DMS53 treated with DMSO at 0.1 percent for 48 hours (cell line): ENCODE data around the gene STK39.

ENCODE experiments used
- DNase-seq: peaks from one replicate; lab custom pipeline; 2025; ENCODE audit not compliant: unreplicated experiment; lab: John Stamatoyannopoulos, UW

STK39 gene

DNA sequence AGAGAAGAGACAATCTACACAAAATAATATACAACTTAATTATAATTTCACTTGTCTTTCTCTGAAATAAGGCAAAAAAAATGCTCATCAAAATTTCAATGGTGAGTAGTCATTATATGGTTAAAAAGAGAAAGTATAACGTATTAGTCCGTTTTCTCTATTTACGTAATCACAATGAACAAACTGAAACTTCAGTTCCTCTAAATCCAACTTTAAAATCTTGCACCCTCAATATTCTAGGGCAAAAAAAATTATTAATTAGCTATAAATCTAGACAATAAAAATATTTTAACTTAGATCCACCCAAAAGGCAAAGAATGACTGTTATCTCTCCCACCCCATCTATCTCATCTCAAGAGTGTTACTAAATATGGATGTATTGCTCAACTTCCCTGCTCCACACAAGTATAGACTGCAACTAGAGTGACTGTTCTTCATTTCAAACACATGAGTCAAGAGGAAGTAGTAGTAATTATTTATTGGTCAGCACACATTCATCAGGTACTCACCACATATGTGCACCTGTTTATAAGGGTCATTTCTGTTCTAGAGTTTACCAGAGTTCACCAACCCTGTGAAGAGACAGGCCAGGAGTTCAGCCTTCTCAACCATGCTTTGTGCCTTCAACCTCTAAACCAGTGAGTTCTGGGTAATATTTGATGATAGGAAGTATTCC lies 36.4 kb downstream of the STK39 start:
- DNase-seq, result peak; percentile 98

DNA sequence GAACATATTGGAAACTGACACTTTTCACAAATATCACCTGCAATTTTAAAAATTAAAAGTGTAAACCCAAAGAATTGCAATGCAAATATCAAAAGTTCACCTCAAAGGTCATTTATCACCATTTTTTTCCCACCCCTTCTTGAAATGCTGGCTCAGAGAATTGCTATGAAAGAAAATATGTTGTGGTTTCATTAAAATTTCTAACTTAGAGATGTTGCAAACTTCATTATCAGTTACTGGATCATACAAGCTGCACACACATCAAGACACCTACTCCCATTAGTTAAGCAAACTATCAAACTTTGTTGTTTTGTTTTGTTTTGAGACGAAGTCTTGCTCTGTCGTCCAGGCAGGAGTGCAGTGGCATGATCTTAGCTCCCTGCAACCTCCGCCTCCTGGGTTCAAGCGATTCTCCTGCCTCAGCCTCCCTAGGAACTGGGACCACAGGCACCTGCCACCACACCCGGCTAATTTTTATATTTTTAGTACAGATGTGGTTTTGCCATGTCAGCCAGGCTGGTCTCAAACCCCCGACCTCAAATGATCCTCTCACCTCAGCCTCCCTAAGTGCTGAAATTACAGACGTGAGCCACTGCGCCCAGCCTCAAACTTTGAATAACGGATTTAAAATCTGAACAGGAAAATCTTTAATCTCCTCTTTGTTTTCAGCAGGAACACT lies 37.0 kb downstream of the STK39 start:
- no peak for DNase-seq

DNA sequence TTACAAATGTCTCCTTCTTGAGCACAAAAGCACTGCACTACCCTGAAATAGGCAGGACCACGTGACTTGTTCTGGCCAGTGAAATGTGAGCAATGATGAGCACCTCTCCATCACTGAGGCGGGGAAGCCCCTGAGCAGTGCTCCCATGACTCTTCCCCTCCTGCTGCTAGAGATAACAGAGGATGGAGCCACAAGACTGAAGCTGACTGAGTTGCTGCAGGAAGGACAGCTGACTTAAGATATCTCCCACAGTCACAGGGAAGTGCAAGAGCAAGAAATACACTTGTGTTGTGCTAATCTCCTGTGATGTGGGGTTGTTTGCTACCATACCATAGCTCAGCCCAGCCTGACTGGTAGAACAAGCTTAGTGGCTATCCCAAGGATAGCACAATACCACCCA lies 38.7 kb downstream of the STK39 start:
- peak; percentile 8 for DNase-seq

DNA sequence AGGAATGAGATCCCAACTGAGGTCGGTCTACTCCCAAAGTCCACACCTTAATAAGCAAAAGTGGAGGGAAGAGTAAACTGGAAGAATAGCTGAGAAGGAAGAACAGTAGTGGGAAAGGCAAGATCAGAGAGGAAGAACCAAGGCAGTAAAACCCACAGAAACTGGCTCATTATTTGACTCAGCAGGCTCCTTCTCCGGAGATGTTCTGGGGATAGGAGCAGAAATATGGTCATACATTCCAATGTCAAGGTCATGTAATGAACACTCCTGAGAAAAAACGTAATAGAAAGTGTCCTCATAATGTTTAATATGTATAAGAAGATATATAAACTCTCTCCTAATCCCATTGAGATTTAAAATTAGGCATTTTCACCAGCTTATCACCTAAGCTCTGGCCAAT lies 39.5 kb downstream of the STK39 start:
- no peak for DNase-seq

DNA sequence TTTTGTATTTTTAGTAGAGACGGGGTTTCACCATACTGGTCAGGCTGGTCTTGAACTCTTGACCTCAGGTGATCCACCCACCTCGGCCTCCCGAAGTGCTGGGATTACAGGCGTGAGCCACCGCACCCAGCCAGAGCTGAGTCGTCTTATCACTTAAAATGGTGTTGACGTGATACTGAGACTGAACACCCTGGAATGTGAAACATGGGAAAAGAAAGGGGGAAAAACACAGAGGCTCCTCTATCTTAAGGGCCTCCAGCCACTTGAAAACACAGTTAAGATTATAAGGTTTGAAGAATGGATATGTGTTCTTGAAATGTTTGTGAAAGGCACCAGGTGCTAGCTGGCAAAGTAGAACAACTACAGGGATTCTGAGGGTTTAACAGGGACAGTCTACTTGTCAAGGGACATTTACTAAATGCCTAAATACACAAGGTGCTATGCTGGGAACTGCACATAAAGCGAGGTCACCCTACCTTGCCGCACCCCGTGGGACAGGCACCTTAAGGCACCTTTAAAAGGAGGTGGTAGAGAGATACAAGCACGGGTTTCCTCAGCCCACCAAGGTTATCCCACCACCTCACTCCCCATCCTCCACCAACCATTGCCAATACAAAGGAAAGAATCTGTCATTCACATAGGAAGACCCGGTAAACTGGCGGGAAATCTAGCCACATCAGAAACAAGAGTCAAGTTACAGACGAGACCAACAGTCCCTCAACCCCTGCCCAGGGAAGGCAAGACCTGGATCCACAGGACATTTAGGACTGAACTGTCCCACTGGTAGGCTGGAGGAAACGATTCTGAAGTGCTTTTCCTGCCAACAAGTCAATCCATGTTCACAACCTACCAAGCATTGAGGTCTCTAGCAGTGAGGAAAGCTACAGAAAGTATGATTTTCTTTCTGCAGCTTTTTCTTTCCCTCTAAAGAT lies 43.4 kb downstream of the STK39 start:
- DNase-seq, result no peak

DNA sequence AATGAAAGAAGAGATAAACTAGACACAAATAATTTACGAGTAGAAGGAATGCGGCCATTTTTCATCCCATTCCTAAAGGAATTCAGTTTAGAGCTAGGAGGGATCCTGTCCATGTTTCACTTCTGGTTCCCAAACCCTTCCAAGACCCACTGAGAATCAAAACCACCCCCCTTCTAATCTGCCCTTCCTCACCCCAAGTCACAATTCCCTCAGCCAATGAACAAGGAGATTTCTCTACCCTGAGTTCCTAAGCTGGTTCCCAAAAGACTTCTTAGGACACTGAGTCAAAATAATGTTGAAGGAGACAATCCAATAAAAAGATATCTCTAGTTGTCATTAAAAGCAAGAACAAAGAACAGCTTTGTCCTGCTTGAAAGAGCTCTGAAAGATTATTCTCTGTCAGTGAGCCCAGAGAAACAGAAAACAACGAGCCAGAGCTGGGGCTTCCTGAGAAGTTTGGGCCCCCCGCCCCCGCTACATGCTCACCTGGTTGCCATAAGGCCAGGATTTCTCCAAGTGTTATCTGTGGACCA lies 45.7 kb downstream of the STK39 start:
- no peak for DNase-seq

DNA sequence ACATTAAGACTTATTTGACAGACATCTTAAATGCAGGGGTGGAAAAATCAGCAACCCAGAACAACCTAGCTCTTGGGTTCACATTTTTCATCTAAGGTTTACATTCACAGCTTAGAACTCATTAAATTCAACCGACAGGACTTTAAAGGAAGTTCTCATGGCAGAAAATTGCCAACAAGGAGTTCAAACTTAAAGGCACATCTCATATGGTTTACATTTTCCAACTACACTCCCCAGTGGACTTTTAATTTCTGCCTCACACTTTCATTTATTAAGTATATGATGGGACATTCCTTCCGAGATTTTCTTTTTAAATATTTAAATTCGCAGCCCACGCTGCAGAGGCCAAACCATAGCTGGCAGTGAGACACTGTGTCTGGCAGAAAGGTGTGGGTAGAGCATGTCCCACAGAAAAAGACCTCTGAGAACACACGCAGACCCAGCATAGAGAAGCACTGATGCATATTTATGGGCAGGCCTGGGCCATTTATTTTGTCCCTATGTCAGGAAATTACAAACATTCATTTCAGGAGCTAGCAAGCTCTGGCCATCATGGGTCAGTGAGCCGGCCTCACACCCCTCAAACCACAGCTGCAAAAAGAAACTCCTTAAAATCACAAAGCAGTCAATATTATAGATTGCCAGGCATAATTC lies 46.3 kb downstream of the STK39 start:
- DNase-seq, result no peak

DNA sequence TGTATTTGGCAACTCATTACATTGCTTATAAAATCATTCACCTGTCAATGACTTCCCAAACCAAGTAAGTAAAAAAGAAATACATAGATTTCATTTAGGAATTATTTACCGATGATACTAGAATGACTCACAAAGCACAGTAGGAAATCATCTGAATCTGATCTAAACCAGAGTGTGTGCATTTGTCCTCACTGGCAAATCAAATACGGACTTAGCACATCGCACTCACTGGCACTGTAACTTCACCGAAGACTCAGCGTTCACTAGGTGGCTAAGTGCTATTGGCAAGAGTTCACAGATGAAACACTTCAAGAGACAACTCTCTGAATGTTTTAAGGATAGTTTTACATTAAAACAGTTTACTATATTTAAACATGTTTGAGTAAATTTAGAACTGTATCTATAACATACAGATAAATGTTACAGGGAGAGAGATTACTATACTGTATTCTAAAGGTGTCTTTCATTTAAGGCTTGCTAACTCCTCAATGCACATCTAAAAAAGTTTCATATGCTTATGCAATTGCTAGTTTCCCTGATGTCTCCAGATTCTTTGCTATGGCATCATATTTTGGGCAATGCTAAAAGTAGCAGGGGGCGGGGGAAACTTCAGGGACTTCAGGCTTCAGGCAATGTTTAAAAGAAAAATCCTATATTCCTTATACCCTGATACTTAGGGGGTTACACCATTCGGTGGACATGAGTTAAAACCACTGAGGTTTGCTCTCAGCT lies 48.8 kb downstream of the STK39 start:
- DNase-seq, result no peak

DNA sequence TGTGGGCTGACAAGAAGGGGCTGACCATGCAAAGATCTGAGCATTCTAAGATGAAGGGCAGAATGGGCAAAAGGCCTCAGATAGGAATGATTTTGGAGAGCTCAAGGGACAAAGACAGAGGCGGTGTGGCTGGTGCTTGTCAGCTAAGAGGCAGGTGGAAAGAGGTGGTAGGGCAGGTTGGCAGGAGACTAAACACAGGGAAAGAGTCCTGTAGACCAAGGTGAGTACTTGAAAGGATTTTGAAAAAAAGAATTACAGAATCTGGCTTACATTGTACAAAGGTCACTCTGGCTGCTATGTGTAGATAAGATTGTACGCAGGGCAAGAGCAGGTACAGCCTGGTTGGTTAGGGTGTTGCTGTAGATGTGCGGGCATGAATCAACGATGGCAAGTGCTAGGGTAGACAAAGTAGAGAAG lies 50.6 kb downstream of the STK39 start:
- no peak for DNase-seq

DNA sequence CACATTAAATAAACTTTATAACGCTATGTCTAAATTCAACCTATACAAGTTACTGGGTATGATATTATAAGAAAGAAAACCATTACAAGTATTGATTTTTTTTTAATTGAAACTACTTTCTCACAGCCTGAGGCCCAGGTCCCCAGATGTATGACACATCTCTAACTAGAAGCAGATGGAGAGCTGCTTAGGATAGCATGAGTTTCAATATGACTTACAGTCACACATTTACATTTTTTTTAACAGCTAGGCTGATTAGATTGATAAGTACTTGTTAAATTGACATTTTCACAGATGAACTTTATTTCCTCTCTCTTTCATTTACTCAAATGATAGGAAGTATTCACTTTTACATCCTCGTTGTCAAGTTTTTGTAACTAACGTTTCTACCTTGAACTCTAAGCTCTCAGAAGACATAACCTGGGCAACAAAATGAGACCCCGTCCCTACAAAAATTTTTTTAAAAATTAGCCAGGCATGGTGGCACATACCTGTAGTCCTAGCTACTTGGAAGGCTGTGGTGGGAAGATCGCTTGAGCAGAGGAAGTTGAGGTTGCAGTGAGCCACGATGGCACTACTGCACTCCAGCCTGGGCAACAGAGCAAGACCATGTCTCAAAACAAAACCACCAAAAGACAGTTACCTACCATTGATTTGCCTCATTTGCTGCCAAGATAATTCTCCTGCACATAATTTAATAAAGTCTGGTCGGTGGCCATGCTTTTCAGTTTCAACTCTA lies 52.4 kb downstream of the STK39 start:
- no peak for DNase-seq

DNA sequence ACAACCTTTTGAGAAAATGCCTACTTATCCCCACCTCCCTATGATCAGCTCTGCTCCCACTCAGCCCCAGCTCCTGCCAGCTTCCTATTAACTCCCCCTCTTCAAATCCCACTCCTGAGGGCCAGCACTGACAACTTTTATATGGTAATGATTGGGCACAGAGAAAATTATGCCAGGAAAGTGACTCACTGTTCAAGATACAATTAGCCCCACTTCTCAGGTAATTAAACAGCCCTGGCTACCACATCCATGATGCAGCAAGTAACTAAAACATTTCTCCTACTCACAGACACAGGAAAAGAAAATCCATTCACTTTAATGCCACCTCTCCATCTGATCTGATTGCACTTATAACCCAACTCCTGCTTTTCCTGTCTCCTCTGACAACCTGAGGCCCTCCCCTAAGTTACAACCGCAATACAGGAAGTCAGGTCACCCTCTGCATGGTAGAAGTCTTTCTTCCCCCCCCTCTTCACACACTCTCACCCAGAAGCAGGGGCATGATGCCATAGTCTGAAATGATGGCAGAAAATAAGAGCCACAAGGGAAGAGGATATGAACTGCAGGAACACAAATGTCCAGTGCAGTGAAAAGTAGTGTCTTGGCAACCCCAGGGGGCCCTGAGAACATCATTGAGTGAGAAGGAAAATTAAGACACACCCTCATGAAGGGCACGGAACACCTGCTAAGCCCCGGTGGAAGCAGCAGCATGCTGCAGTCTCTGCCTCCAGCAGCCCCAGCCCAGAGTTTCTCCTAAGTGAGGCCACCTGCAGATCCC lies 54.4 kb downstream of the STK39 start:
- DNase-seq, result peak; percentile 25

DNA sequence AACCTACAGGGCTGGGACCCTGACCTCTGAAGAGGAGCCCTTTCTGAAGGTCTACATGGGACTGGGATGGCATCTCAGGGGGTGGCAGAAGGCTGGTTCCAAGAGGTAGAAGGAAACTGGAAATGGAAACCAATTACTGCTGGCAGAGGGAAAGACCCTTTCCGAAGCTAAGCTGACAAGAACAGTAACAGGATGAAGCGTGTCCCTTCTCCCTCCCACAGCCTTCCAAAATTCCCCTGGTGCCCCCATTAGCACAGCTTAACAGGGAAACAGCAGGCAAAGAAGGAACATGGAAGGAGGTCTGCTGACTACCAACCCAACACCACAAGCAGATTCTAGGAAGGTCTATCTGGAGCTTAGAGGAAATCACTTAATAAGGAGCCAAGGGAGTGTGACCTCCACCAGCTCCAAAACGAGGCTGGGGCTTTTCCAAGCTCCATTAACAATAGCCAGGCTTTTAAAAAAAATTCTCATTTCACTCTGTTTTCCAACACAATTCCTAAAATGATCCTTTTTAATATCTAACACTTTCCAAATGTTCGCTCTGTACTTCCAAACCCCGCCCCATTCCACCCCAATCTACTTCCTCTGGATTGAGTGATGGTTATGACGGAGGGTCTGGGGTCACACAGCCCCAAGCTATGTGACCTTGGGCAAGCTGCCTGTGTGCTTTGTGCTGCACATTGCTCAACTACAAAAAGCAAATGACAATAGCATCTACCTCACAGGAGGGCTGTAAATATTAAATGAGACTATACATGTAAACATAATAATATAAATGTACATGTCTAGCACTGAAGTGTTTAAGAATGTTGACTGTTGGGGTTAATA lies 55.2 kb downstream of the STK39 start:
- no peak for DNase-seq

DNA sequence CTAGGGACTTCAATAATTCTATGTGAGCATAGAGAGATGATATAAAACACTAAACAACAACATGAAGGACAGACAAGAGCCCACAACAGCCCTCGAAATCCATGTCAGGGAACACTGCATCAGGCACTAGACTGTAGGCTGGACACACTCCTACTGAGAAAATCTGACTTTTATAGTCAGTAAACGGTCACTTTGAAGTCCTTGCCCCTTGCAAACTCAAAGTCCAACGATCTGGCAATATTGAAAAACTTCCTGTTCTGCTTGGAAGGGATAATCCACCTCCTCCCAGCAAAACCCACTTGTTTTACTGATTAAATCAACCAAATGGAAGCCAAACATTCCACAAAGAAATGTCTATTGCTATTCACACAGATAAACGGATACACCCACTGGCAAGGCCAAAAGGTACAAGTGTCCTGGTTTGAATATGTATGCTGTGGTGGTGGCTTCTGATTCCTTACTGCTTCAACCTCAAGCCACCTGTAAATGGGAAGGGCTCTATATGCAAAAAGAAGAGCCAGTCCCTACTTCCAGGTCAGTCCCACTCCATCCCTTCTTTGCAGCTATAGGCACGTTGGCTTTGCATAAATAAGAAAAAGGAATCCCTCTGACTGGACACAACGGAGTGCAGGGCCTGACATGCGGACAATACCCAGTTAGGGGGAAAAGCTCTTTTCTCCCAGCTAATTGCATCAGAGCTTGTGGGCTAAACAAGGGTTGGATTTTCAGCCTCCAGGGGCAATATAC lies 56.6 kb downstream of the STK39 start:
- no peak for DNase-seq

DNA sequence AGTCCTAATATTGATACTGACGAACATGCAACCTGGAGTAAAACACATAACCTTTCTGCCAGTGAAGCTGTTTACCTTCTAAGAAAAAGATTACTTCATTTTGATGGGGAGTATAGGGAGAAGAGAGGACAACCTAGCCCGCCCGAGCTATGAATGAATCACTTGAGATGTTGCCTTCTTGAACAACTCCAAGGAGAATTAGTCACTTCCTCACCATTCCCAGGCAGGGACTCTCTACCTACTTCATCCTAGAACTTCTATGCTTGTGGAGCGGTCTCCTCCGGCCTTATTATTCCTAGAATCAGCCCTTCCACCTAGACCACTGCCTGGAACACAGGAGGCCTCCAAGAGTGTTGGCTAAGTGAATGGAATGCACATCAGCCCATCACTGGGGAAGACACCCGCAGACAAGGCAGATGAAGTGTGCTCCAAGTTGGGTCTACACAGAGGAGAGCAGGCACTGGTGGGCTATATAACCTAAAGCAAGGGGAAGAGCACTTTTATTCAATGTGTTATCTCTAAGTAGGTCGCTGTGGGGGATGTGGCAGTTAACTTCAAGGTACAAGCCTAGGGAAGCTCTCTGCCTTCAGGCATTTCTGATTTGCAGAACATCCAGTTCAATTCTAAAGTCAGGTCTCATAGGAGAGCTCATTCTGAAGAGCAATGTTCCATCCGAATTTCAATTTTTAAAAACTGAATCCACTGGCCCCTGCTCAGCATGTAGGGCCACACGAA lies 57.4 kb downstream of the STK39 start:
- DNase-seq, result no peak

DNA sequence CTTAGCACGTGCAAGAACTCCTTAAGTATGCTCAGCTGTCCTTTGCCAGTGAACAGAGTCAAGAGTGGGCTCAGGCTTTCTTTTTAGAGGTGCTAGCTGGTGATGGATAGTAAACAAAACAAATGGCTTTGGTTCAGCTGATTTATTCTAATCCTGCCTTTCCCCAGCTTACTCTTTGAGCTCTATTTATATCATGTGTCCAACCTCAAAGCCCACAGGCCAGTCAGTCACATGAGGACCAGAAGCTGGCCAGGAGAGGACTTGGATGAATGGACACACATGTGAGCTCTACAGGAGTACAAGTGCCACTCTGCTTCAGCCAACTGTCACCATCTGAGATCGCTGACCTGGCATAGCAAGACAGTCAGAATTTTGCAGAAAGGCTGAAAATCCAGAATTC lies 59.4 kb downstream of the STK39 start:
- DNase-seq, result no peak

DNA sequence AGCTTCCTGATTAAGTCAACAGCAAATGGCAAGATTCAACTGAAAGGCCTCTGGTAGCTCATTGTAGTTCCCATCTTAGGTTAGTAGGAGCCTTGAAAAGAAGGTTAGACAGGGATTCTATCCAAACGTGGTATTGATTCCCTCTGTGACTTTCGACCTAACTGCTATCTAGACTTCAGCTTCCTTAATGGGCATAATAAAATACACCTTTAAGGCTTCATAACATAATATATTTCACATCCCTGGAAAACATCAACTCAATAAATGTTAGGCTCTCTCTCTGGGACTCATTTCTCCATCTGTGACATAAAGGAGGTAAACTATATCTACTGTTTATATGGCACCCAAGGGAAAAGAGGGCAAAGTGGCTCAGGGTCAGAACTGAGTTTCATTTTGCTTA lies 60.9 kb downstream of the STK39 start:
- no peak for DNase-seq
